ENCODE data around the gene DDA1. TPM values are rescaled to one million over a fixed set of nuclear protein-coding genes. Genes with fewer than 3 reads are reported as not detected.

The DDA1 gene
- total RNA-seq, 1 donor from 2014 or later, result 21.9 TPM

DNA sequence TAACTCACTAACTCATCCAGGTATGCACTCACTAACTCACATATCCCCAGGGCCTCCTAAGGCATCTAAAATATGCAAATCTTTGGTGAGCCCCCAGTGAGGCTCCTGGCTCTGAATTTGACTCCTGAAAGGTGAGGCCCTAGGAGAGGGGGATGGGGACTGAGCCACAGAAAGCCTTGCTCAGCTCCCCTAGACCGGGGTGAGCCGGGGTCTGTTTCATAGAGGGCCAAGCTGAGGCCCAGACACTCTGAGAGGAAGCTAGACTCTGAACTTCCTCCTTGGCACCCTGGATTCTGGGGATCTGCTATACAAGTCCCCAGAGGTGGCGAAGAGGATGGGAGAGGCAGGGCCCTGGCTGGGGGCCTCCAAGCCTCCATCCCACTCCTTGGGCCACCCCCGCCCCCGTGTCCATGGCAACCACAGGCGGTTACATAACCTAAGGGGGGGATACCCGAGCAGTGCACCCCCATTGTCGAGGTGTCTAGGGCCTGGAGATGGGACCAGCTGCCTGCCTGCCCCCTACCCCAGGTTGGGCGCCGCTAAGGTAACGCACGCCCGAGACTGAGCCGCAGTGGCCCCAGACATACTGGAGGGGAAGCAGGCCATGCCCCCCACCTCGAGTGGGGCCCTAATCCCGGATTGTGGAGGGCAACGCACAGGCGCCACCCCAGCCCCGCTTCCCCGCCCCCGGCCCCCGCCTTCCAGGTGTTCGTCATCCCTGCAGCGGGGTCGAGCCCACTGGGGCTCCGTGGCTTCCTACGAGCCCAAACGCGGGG, 6.8 kb upstream of the DDA1 start:
- peak overlapping the region; percentile 91 for H3K4me3 Mint-ChIP-seq
- no peak overlapping the region for H3K27ac Mint-ChIP-seq
- Histone ChIP-seq H3K27me3 (no peaks in the 10 kb centered on the region), H3K36me3 (no peaks in the 10 kb centered on the region), H3K79me2 (ENCODE audit: low read depth) (peaks cover 11% of the 10 kb centered on the region), H3K4me1 (peaks cover 6% of the 10 kb centered on the region), H3K9ac (no peak overlapping the region), H3K4me3 (peak overlapping the region; percentile 67), H4K20me1 (ENCODE audit: low read depth) (no peaks in the 10 kb centered on the region), H3F3A (ENCODE audit: low read depth) (peaks cover 30% of the 10 kb centered on the region), H2AFZ (replicated peaks) (peak overlapping the region; percentile 77), H3K4me2 (peak overlapping the region; percentile 90), H3K9me3 (ENCODE audit: low read depth) (no peaks in the 10 kb centered on the region), H3K27ac (no peak overlapping the region)
- TF ChIP-seq, protein P1, sequence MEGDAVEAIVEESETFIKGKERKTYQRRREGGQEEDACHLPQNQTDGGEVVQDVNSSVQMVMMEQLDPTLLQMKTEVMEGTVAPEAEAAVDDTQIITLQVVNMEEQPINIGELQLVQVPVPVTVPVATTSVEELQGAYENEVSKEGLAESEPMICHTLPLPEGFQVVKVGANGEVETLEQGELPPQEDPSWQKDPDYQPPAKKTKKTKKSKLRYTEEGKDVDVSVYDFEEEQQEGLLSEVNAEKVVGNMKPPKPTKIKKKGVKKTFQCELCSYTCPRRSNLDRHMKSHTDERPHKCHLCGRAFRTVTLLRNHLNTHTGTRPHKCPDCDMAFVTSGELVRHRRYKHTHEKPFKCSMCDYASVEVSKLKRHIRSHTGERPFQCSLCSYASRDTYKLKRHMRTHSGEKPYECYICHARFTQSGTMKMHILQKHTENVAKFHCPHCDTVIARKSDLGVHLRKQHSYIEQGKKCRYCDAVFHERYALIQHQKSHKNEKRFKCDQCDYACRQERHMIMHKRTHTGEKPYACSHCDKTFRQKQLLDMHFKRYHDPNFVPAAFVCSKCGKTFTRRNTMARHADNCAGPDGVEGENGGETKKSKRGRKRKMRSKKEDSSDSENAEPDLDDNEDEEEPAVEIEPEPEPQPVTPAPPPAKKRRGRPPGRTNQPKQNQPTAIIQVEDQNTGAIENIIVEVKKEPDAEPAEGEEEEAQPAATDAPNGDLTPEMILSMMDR (IDR thresholded peaks at IDR 0.05), result no peak
- TF ChIP-seq EZH2phosphoT487 (IDR thresholded peaks at IDR 0.05) (no peak), EZH2 (IDR thresholded peaks at IDR 0.05) (no peak)
- DNase-seq (ENCODE audit: low spot score), result peak; percentile 42
- peaks cover 5% of the 10 kb centered on the region for H3K27me3 Mint-ChIP-seq (ENCODE audit: insufficient read depth, low read depth)
- H3K4me1 Mint-ChIP-seq, result peaks cover 27% of the 10 kb centered on the region
- H3K36me3 Mint-ChIP-seq, result peaks cover 12% of the 10 kb centered on the region
- H3K9me3 Mint-ChIP-seq, result peaks cover 4% of the 10 kb centered on the region

DNA sequence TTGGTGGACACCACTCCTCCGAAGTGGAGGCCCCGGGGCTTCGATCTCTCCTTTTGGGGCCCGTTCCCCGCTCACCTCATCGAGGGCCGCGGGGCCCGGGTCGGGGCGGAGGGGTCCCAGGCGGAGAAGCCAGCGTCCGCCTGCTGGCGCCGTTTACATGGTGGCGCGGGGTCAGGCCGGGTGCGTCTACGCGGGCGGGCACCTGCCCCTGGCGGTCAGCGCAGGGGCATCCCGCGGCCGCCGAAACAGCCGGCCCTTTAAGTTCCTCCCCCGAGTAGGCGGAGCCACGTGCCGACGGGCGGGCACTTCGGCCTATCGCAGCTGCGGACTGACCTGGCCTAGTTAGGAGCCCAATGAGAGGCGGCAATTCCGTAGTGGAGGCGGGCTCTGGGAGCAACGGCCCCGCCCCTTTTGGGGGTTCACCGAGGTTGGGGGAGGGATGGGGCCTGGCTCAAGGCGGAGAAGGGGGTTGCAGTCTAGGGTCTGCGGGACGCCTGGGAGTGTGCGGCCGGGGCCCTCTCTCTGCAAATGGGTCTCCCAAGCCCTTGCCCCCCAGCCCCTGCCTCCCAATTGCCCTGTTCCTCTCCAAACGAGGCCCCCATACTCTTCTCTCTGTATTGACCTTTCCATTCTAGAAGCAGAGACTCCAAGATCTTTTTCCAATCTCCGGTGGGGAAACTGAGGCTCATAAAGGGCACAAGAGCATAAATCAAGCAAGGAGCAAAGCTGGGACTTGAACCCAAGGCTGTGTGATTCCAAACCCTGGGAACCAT, 6.0 kb upstream of the DDA1 start, which contains the start of gene ABHD8:
TSS of gene ABHD8 (minus strand) at position 259 of the 773 bp plus-strand sequence. CDS start 1,809 bp downstream, outside the sequence.
- Mint-ChIP-seq H3K36me3 (peaks cover 9% of the 10 kb centered on the region), H3K27ac (no peak within 1 kb of the TSS), H3K4me1 (peaks cover 32% of the 10 kb centered on the region), H3K9me3 (peaks cover 1% of the 10 kb centered on the region), H3K27me3 (ENCODE audit: insufficient read depth, low read depth) (peaks cover 7% of the 10 kb centered on the region), H3K4me3 (peak within 1 kb of the TSS; percentile 91)
- Histone ChIP-seq H3K4me1 (peaks cover 6% of the 10 kb centered on the region), H3K27ac (no peak within 1 kb of the TSS), H3K4me3 (peak within 1 kb of the TSS; percentile 67), H3F3A (ENCODE audit: low read depth) (peaks cover 38% of the 10 kb centered on the region), H3K79me2 (ENCODE audit: low read depth) (peaks cover 11% of the 10 kb centered on the region), H3K9ac (no peak within 1 kb of the TSS), H3K36me3 (no peaks in the 10 kb centered on the region), H2AFZ (replicated peaks) (peak within 1 kb of the TSS; percentile 77), H3K27me3 (no peaks in the 10 kb centered on the region), H3K4me2 (peak within 1 kb of the TSS; percentile 90), H3K9me3 (ENCODE audit: low read depth) (no peaks in the 10 kb centered on the region), H4K20me1 (ENCODE audit: low read depth) (no peaks in the 10 kb centered on the region)
- TF ChIP-seq, protein P1 (IDR thresholded peaks at IDR 0.05), result peak; percentile 72
- no peak for TF ChIP-seq EZH2phosphoT487 (IDR thresholded peaks at IDR 0.05)
- peak; percentile 99 for DNase-seq (ENCODE audit: low spot score)

DNA sequence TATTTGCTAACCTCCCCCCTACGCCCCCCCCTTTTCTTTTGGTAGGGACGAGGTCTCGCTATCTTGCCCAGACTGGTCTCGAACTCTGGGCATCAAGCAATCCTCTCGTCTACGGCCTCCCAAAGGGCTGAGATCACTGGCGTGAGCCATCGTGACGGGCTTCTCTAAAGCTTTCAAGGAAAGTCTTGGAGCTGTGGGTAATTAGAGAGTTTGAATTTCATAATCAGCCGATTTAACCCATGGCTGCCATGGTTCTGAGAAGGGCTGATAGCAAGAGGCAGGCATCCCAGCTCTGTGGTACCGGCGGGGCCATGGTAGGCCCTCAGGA, 5.5 kb upstream of the DDA1 start:
- no peak for DNase-seq (ENCODE audit: low spot score)
- Mint-ChIP-seq H3K27ac (no peak overlapping the region), H3K27me3 (ENCODE audit: insufficient read depth, low read depth) (peaks cover 7% of the 10 kb centered on the region), H3K4me3 (peak overlapping the region; percentile 91), H3K4me1 (peaks cover 32% of the 10 kb centered on the region), H3K9me3 (no peaks in the 10 kb centered on the region), H3K36me3 (peaks cover 6% of the 10 kb centered on the region)
- no peaks in the 10 kb centered on the region for H3K27me3 ChIP-seq
- H3K36me3 ChIP-seq, result no peaks in the 10 kb centered on the region
- H3K9ac ChIP-seq, result no peak overlapping the region
- no peak overlapping the region for H2AFZ ChIP-seq (replicated peaks)
- no peaks in the 10 kb centered on the region for H3K9me3 ChIP-seq (ENCODE audit: low read depth)
- no peaks in the 10 kb centered on the region for H4K20me1 ChIP-seq (ENCODE audit: low read depth)
- TF ChIP-seq EZH2 (IDR thresholded peaks at IDR 0.05), result no peak
- TF ChIP-seq, protein P1 (IDR thresholded peaks at IDR 0.05), result no peak
- TF ChIP-seq EZH2phosphoT487 (IDR thresholded peaks at IDR 0.05), result no peak
- H3K27ac ChIP-seq, result no peak overlapping the region
- peaks cover 42% of the 10 kb centered on the region for H3F3A ChIP-seq (ENCODE audit: low read depth)
- no peak overlapping the region for H3K4me3 ChIP-seq
- H3K4me2 ChIP-seq, result peak overlapping the region; percentile 67
- peaks cover 6% of the 10 kb centered on the region for H3K4me1 ChIP-seq
- H3K79me2 ChIP-seq (ENCODE audit: low read depth), result peaks cover 11% of the 10 kb centered on the region
